ENCODE results near the gene TNFSF4. TPM values are rescaled to one million over a fixed set of nuclear protein-coding genes. Genes with fewer than 3 reads are reported as not detected.

Gene TNFSF4
- total RNA-seq, 1 donor from 2014 or later = 1.5 TPM

- DNase-seq (ENCODE audit: low spot score) = no peak
Measured at GRCh38 chr1:173210716-173211231, 3.6 kb upstream of the TNFSF4 start.

GRCh38 chr1:173210283-173210682, 3.2 kb upstream of the TNFSF4 start:
- no peak for DNase-seq (ENCODE audit: low spot score)

- no peak for DNase-seq (ENCODE audit: low spot score)
Measured at GRCh38 chr1:173208868-173209267, 1.7 kb upstream of the TNFSF4 start.

- DNase-seq (ENCODE audit: low spot score) = no peak
Measured at GRCh38 chr1:173208146-173208545, 1.0 kb upstream of the TNFSF4 start.

- peak; percentile 42 for DNase-seq (ENCODE audit: low spot score)
Measured at GRCh38 chr1:173205146-173206051, 1.7 kb downstream of the TNFSF4 start.

GRCh38 chr1:173204693-173205092, 2.4 kb downstream of the TNFSF4 start:
- DNase-seq (ENCODE audit: low spot score) = no peak

DNA sequence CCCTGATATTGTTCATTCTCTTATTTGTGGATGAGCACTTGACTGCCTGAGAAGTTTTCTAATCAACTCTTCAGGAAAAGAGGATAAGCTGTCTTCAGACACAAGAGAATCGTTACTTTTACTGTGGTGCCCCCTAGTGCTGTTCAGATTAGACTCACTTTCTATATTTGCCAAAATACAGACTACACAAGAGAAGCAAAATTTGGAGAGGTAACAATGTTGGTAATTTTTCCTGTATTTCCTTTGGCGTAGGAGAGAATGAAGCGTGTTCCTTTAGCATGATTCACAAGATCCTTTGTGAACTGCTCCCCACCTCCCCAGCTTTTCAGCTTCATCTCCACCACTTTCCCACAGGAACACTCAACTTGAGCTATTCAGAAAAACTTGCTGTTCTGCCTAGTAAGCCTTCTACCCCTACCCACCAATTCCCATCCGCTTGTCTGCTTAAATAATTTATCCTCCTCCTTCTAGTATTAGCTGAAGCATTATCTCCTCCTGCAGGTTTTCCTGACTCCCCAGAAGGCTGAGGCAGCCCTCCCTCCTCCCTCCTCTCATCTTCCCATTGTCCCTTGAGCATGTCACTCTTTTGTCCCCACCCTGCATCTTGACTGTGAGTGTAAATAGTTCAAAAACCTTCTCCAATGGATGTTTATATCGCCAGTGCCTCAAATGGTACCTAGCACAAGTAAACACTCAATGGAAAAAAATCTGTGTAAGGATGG, 4.5 kb downstream of the TNFSF4 start:
- peak; percentile 62 for DNase-seq (ENCODE audit: low spot score)

GRCh38 chr1:173201969-173202368, 5.2 kb downstream of the TNFSF4 start:
- DNase-seq (ENCODE audit: low spot score) = no peak

GRCh38 chr1:173195596-173196088, 11.5 kb downstream of the TNFSF4 start:
- DNase-seq (ENCODE audit: low spot score) = no peak

- DNase-seq (ENCODE audit: low spot score) = no peak
Measured at GRCh38 chr1:173193639-173194038, 13.5 kb downstream of the TNFSF4 start.

- no peak for DNase-seq (ENCODE audit: low spot score)
Measured at GRCh38 chr1:173191011-173191705, 16.0 kb downstream of the TNFSF4 start.

GRCh38 chr1:173190101-173190936, 16.8 kb downstream of the TNFSF4 start:
- peak; percentile 94 for DNase-seq (ENCODE audit: low spot score)

DNA sequence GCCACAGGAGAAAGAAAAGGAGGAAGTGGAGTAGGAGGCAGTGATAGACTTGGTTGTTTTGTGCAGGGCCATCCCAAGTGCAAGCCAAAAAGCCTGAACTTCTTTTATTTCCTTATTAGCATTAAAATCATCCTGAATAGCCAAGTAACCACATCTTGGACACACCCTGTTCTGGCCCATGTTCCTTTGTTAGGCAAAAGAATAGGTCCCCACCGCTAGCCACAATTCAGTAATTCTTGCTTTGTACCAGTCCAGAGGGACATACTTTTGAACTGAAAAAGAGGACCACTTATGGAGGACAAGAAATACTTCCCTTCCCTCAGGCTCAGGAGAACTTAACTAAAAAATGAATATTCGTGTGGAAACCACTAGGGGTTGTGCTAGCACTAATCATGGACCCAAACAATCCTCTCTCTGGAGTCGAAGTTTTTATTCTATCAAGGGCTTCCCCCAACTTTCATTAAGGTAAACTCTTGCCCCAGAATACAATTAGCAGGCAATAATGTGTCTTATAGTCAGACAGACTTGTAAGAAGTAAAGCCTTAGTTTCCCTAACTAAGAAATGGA, 19.4 kb downstream of the TNFSF4 start:
- no peak for DNase-seq (ENCODE audit: low spot score)

- no peak for DNase-seq (ENCODE audit: low spot score)
Measured at GRCh38 chr1:173181791-173182190, 25.3 kb downstream of the TNFSF4 start.

- no peak for DNase-seq (ENCODE audit: low spot score)
Measured at GRCh38 chr1:173176246-173176645, 30.9 kb downstream of the TNFSF4 start.

DNA sequence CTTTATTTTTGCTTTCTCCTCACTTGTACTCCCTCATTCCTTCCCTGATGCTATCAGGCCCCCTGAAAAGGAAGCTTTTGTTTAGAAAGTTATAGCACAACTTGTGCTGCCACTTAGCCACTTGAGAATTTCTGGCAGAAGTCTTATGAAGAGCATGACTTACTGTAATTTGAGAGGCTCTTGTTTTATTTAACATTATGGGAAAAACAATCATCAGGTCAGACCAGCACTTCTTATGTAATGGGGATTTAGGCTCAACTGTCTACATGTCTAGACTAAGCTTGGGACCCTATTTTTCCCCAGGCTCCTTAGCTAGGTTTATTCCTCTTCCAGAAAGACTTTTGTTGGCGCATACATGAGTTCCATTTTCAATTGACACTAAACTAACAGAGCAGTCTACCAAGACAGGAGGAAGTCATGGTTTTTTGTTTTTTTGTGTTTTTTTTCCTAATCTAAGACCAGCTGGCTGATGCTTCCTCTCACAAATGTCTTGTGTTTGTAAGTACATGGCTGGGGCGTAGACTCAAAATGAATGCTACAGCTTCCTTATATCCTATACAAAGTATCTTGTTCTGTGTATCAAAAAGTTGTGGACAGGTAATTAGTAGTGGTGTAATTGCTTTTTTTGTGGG, 31.5 kb downstream of the TNFSF4 start:
- no peak for DNase-seq (ENCODE audit: low spot score)

- DNase-seq (ENCODE audit: low spot score) = no peak
Measured at GRCh38 chr1:173173388-173173787, 33.7 kb downstream of the TNFSF4 start.

- no peak for DNase-seq (ENCODE audit: low spot score)
Measured at GRCh38 chr1:173171152-173171551, 36.0 kb downstream of the TNFSF4 start.

GRCh38 chr1:173168941-173169340, 38.2 kb downstream of the TNFSF4 start:
- DNase-seq (ENCODE audit: low spot score) = no peak

- DNase-seq (ENCODE audit: low spot score) = no peak
Measured at GRCh38 chr1:173164686-173165085, 42.4 kb downstream of the TNFSF4 start.
